Stimulated activated memory B cell treated with anti-CD40 and anti-IgM and Interleukin-4, amounts not matched to agents 10 μg/mL and 1 μg/mL and 100 μg/mL, for 72 hours (primary cell): ENCODE measurements around the gene SLC27A5.
"Not testable (repeated sequence)": the region's sequence is repeated elsewhere in the genome, so short reads cannot be mapped to it uniquely, and the experiment has no call there.

Source experiments
- ATAC-seq: fragments of 150-1000 bp; cut with Tn5 transposase; 2 replicates; pipeline ENCODE4 v1.10.0; 2021
- H3K27ac Mint-ChIP-seq: one replicate; pipeline ENCODE4 v1.8.0; 2022; ENCODE audit warnings: mild to moderate bottlenecking, mixed read lengths
- H3K27me3 Mint-ChIP-seq: one replicate; pipeline ENCODE4 v1.8.0; 2022; ENCODE audit warnings: mixed read lengths
- H3K36me3 Mint-ChIP-seq: one replicate; pipeline ENCODE4 v1.8.0; 2022; ENCODE audit warnings: mixed read lengths
- H3K4me1 Mint-ChIP-seq: one replicate; pipeline ENCODE4 v1.8.0; 2022; ENCODE audit warnings: mixed read lengths
- H3K4me3 Mint-ChIP-seq: one replicate; pipeline ENCODE4 v1.8.0; 2022; ENCODE audit warnings: mild to moderate bottlenecking, moderate library complexity, mixed read lengths
- H3K9me3 Mint-ChIP-seq: one replicate; pipeline ENCODE4 v1.8.0; 2022; ENCODE audit warnings: mixed read lengths

SLC27A5 gene

GRCh38 chr19:58474291-58474996, 37.3 kb downstream of the SLC27A5 start:
- no peak for ATAC-seq
- no peaks in the 10 kb centered on the region for H3K9me3 Mint-ChIP-seq
- H3K36me3 Mint-ChIP-seq: peaks cover 36% of the 10 kb centered on the region
- H3K4me1 Mint-ChIP-seq: peaks cover 33% of the 10 kb centered on the region
- H3K27me3 Mint-ChIP-seq: no peaks in the 10 kb centered on the region
- no peak overlapping the region for H3K27ac Mint-ChIP-seq
- peak overlapping the region; percentile 21 for H3K4me3 Mint-ChIP-seq

- Mint-ChIP-seq H3K27me3 (no peaks in the 10 kb centered on the region), H3K4me3 (no peak overlapping the region), H3K9me3 (no peaks in the 10 kb centered on the region), H3K4me1 (peaks cover 33% of the 10 kb centered on the region), H3K36me3 (peaks cover 30% of the 10 kb centered on the region), H3K27ac (no peak overlapping the region)
- no peak for ATAC-seq
These were observed 38.0 kb downstream of the SLC27A5 start for GRCh38 chr19:58473775-58474174.

GRCh38 chr19:58471736-58472135, 40.1 kb downstream of the SLC27A5 start:
- Mint-ChIP-seq H3K36me3 (peaks cover 41% of the 10 kb centered on the region), H3K4me1 (peaks cover 33% of the 10 kb centered on the region), H3K4me3 (no peak overlapping the region), H3K27me3 (no peaks in the 10 kb centered on the region), H3K27ac (no peak overlapping the region), H3K9me3 (no peaks in the 10 kb centered on the region)
- ATAC-seq: no peak

- H3K27me3 Mint-ChIP-seq, H3K9me3 Mint-ChIP-seq, ATAC-seq, H3K27ac Mint-ChIP-seq, H3K4me3 Mint-ChIP-seq: not testable (repeated sequence)
- Mint-ChIP-seq H3K4me1 (peaks cover 29% of the 10 kb centered on the region), H3K36me3 (peaks cover 41% of the 10 kb centered on the region)
These were observed 40.8 kb downstream of the SLC27A5 start for GRCh38 chr19:58470837-58471543.

GRCh38 chr19:58469241-58470013, 42.4 kb downstream of the SLC27A5 start:
- no peaks in the 10 kb centered on the region for H3K9me3 Mint-ChIP-seq
- peaks cover 20% of the 10 kb centered on the region for H3K4me1 Mint-ChIP-seq
- no peak overlapping the region for H3K27ac Mint-ChIP-seq
- ATAC-seq: no peak
- peaks cover 41% of the 10 kb centered on the region for H3K36me3 Mint-ChIP-seq
- H3K4me3 Mint-ChIP-seq: no peak overlapping the region
- no peaks in the 10 kb centered on the region for H3K27me3 Mint-ChIP-seq

GRCh38 chr19:58468216-58468839, 43.5 kb downstream of the SLC27A5 start:
- Mint-ChIP-seq H3K4me1 (peaks cover 22% of the 10 kb centered on the region), H3K27me3 (no peaks in the 10 kb centered on the region), H3K9me3 (no peaks in the 10 kb centered on the region), H3K36me3 (peaks cover 41% of the 10 kb centered on the region), H3K4me3 (peak overlapping the region; percentile 93), H3K27ac (no peak overlapping the region)
- no peak for ATAC-seq

- Mint-ChIP-seq H3K27ac (peak within 1 kb of the TSS; percentile 87), H3K4me1 (peaks cover 22% of the 10 kb centered on the region), H3K36me3 (peaks cover 28% of the 10 kb centered on the region), H3K9me3 (no peaks in the 10 kb centered on the region), H3K27me3 (no peaks in the 10 kb centered on the region), H3K4me3 (peak within 1 kb of the TSS; percentile 93)
- peak; percentile 98 for ATAC-seq
These were observed 44.8 kb downstream of the SLC27A5 start, which contains the start of gene ZNF324 for GRCh38 chr19:58466760-58467589. TSS of gene ZNF324 (plus strand) at chr19:58467080. CDS start at chr19:58469186, 2,106 bp downstream.

GRCh38 chr19:58466089-58466759, 45.6 kb downstream of the SLC27A5 start:
- Mint-ChIP-seq H3K27me3 (no peaks in the 10 kb centered on the region), H3K4me3 (peak overlapping the region; percentile 93), H3K9me3 (no peaks in the 10 kb centered on the region), H3K27ac (peak overlapping the region; percentile 87), H3K36me3 (peaks cover 26% of the 10 kb centered on the region), H3K4me1 (peaks cover 22% of the 10 kb centered on the region)
- peak; percentile 19 for ATAC-seq

GRCh38 chr19:58460039-58460438, 51.8 kb downstream of the SLC27A5 start:
- ATAC-seq: no peak
- H3K27ac Mint-ChIP-seq: no peak overlapping the region
- no peaks in the 10 kb centered on the region for H3K9me3 Mint-ChIP-seq
- H3K36me3 Mint-ChIP-seq: peaks cover 37% of the 10 kb centered on the region
- no peak overlapping the region for H3K4me3 Mint-ChIP-seq
- peaks cover 6% of the 10 kb centered on the region for H3K4me1 Mint-ChIP-seq
- no peaks in the 10 kb centered on the region for H3K27me3 Mint-ChIP-seq

GRCh38 chr19:58456111-58456510, 55.7 kb downstream of the SLC27A5 start:
- H3K4me1 Mint-ChIP-seq: peaks cover 19% of the 10 kb centered on the region
- no peaks in the 10 kb centered on the region for H3K9me3 Mint-ChIP-seq
- no peaks in the 10 kb centered on the region for H3K27me3 Mint-ChIP-seq
- H3K36me3 Mint-ChIP-seq: peaks cover 46% of the 10 kb centered on the region
- no peak overlapping the region for H3K4me3 Mint-ChIP-seq
- H3K27ac Mint-ChIP-seq: no peak overlapping the region
- no peak for ATAC-seq

GRCh38 chr19:58455306-58455705, 56.5 kb downstream of the SLC27A5 start:
- no peak for ATAC-seq
- Mint-ChIP-seq H3K4me1 (peaks cover 26% of the 10 kb centered on the region), H3K9me3 (no peaks in the 10 kb centered on the region), H3K4me3 (no peak overlapping the region), H3K27me3 (no peaks in the 10 kb centered on the region), H3K36me3 (peaks cover 43% of the 10 kb centered on the region), H3K27ac (no peak overlapping the region)

GRCh38 chr19:58453743-58454142, 58.0 kb downstream of the SLC27A5 start:
- Mint-ChIP-seq H3K9me3 (no peaks in the 10 kb centered on the region), H3K36me3 (peaks cover 37% of the 10 kb centered on the region), H3K27ac (no peak overlapping the region), H3K27me3 (no peaks in the 10 kb centered on the region), H3K4me1 (peaks cover 26% of the 10 kb centered on the region), H3K4me3 (no peak overlapping the region)
- no peak for ATAC-seq

- ATAC-seq: peak; percentile 99
- peaks cover 9% of the 10 kb centered on the region for H3K9me3 Mint-ChIP-seq
- peak within 1 kb of the TSS; percentile 74 for H3K27ac Mint-ChIP-seq
- H3K4me3 Mint-ChIP-seq: peak within 1 kb of the TSS; percentile 93
- peaks cover 20% of the 10 kb centered on the region for H3K27me3 Mint-ChIP-seq
- H3K36me3 Mint-ChIP-seq: peaks cover 35% of the 10 kb centered on the region
- peaks cover 26% of the 10 kb centered on the region for H3K4me1 Mint-ChIP-seq
These were observed 60.3 kb downstream of the SLC27A5 start, which contains the start of gene ZNF324B for GRCh38 chr19:58451358-58452101. TSS of gene ZNF324B (plus strand) at chr19:58451622. CDS start at chr19:58453702, 2,080 bp downstream.
